Smooth muscle cell (in vitro differentiated cells): ENCODE data around the gene ALK. TPM values are rescaled to one million over a fixed set of nuclear protein-coding genes. Genes with fewer than 3 reads are reported as not detected.

ENCODE experiments used
- DNase-seq: peaks from one replicate; lab custom pipeline; 2025; ENCODE audit not compliant: unreplicated experiment; lab: John Stamatoyannopoulos, UW
- H2AFZ ChIP-seq: fragments of 200-600 bp; sonication (generic); 2 replicates; pipeline ENCODE4 v1.6.0; 2016; ENCODE audit warnings: antibody characterized with exemption, low read depth, mild to moderate bottlenecking
- H3F3A ChIP-seq: fragments of 200-600 bp; sonication (generic); 2 replicates; pipeline ENCODE4 v1.6.0; 2017; ENCODE audit warnings: antibody characterized with exemption, low read depth
- H3K27ac ChIP-seq: fragments of 200-600 bp; sonication (generic); 2 replicates; pipeline ENCODE4 v1.5.1; 2016; ENCODE audit warnings: low read depth, mild to moderate bottlenecking
- H3K27me3 ChIP-seq: fragments of 200-600 bp; sonication (generic); 2 replicates; pipeline ENCODE4 v1.6.1; 2016; ENCODE audit warnings: low read depth, mild to moderate bottlenecking
- H3K36me3 ChIP-seq: fragments of 200-600 bp; sonication (generic); 2 replicates; pipeline ENCODE4 v1.5.1; 2016; ENCODE audit warnings: low read depth
- H3K4me1 ChIP-seq: fragments of 200-600 bp; sonication (generic); 2 replicates; pipeline ENCODE4 v1.5.1; 2016; ENCODE audit warnings: low read depth
- H3K4me2 ChIP-seq: fragments of 200-600 bp; sonication (generic); 2 replicates; pipeline ENCODE4 v1.6.0; 2016; ENCODE audit warnings: mild to moderate bottlenecking
- H3K4me3 ChIP-seq: fragments of 200-600 bp; sonication (generic); 2 replicates; pipeline ENCODE4 v1.5.1; 2016; ENCODE audit warnings: mild to moderate bottlenecking
- H3K79me2 ChIP-seq: fragments of 200-600 bp; sonication (generic); 2 replicates; pipeline ENCODE4 v1.6.0; 2016; ENCODE audit warnings: low read depth, mild to moderate bottlenecking
- H3K9ac ChIP-seq: fragments of 200-600 bp; sonication (generic); 2 replicates; pipeline ENCODE4 v1.6.0; 2016; ENCODE audit warnings: low read depth
- H3K9me3 ChIP-seq: fragments of 200-600 bp; sonication (generic); replicated peaks from 2 replicates; pipeline ENCODE4 v1.5.1; 2016; ENCODE audit warnings: low read depth
- H4K20me1 ChIP-seq: fragments of 200-600 bp; sonication (generic); 2 replicates; pipeline ENCODE4 v1.6.0; 2016; ENCODE audit warnings: low read depth
- CTCF ChIP-seq: fragments of 200-600 bp; sonication (generic); IDR thresholded peaks from 2 replicates; pipeline ENCODE4 v1.5.1; 2017; ENCODE audit warnings: borderline replicate concordance, mild to moderate bottlenecking, antibody characterized with exemption; ENCODE audit not compliant: insufficient read depth, poor library complexity, severe bottlenecking
- WGBS: methylation state at CpG from one replicate; pipeline ENCODE4 v1.1.7; 2016; ENCODE audit warnings: low lambda C conversion rate; 5-methylcytosine and 5-hydroxymethylcytosine counted together
- polyA plus RNA-seq: library from polyadenylated mRNA; unstranded; fragments of >200 nt; fragmentation: Nextera tagmentation; extraction: Ambion mirVana; gene quantifications from 2 replicates; pipeline ENCODE4 v1.2.1, GENCODE V29; 2016
- total RNA-seq: library from RNA; depleted of rRNA; stranded (reverse); fragments of >200 nt; gene quantifications from 2 replicates; pipeline ENCODE4 v1.2.3, GENCODE V29; 2014

ALK gene
- total and polyA plus RNA-seq, 2 experiments from 2014 or later = 0.13 to 0.19 TPM

- Histone ChIP-seq H3F3A (no peaks in the 10 kb centered on the region), H3K4me2 (no peak overlapping the region), H2AFZ (no peak overlapping the region), H3K4me1 (peaks cover 4% of the 10 kb centered on the region), H3K27ac (no peak overlapping the region), H3K79me2 (no peaks in the 10 kb centered on the region), H3K27me3 (peaks cover 26% of the 10 kb centered on the region), H4K20me1 (no peaks in the 10 kb centered on the region), H3K4me3 (no peak overlapping the region), H3K36me3 (no peaks in the 10 kb centered on the region), H3K9ac (no peak overlapping the region), H3K9me3 (no peaks in the 10 kb centered on the region)
- 91% methylated on average over 3 of the region's 3 CpGs for WGBS
- TF ChIP-seq CTCF = no peak
- DNase-seq = no peak
Observed at GRCh38 chr2:29949042-29949441, 27.7 kb upstream of the ALK start.

GRCh38 chr2:29946505-29946904 is 25.1 kb upstream of the ALK start:
- DNase-seq = no peak
- Histone ChIP-seq H2AFZ (no peak overlapping the region), H3K36me3 (no peaks in the 10 kb centered on the region), H3K27me3 (peaks cover 25% of the 10 kb centered on the region), H3K9ac (no peak overlapping the region), H3K4me1 (peaks cover under 1% of the 10 kb centered on the region), H3K4me3 (no peak overlapping the region), H4K20me1 (no peaks in the 10 kb centered on the region), H3K4me2 (no peak overlapping the region), H3K79me2 (no peaks in the 10 kb centered on the region), H3K27ac (no peak overlapping the region), H3F3A (no peaks in the 10 kb centered on the region), H3K9me3 (no peaks in the 10 kb centered on the region)
- 89% methylated on average over 5 of the region's 5 CpGs for WGBS
- no peak for TF ChIP-seq CTCF

GRCh38 chr2:29942711-29943110 is 21.3 kb upstream of the ALK start:
- no peak overlapping the region for H3K4me2 ChIP-seq
- DNase-seq = no peak
- no peak for TF ChIP-seq CTCF
- H3K79me2 ChIP-seq = no peaks in the 10 kb centered on the region
- H3F3A ChIP-seq = no peaks in the 10 kb centered on the region
- H3K36me3 ChIP-seq = no peaks in the 10 kb centered on the region
- no peaks in the 10 kb centered on the region for H3K9me3 ChIP-seq
- H3K27ac ChIP-seq = no peak overlapping the region
- no peak overlapping the region for H3K9ac ChIP-seq
- H4K20me1 ChIP-seq = no peaks in the 10 kb centered on the region
- H3K4me3 ChIP-seq = no peak overlapping the region
- 84% methylated on average over 3 of the region's 3 CpGs for WGBS
- peaks cover 10% of the 10 kb centered on the region for H3K27me3 ChIP-seq
- no peak overlapping the region for H2AFZ ChIP-seq
- no peaks in the 10 kb centered on the region for H3K4me1 ChIP-seq

- no peaks in the 10 kb centered on the region for H3K79me2 ChIP-seq
- H3K4me3 ChIP-seq = no peak overlapping the region
- 78% methylated on average over 4 of the region's 5 CpGs for WGBS
- no peak overlapping the region for H3K27ac ChIP-seq
- H3K36me3 ChIP-seq = no peaks in the 10 kb centered on the region
- H3F3A ChIP-seq = no peaks in the 10 kb centered on the region
- H4K20me1 ChIP-seq = no peaks in the 10 kb centered on the region
- no peaks in the 10 kb centered on the region for H3K9me3 ChIP-seq
- no peak overlapping the region for H2AFZ ChIP-seq
- no peak for DNase-seq
- H3K9ac ChIP-seq = no peak overlapping the region
- no peaks in the 10 kb centered on the region for H3K4me1 ChIP-seq
- H3K27me3 ChIP-seq = peaks cover 6% of the 10 kb centered on the region
- TF ChIP-seq CTCF = no peak
- H3K4me2 ChIP-seq = no peak overlapping the region
Observed at GRCh38 chr2:29940706-29941105, 19.3 kb upstream of the ALK start.
